Neural progenitor cell (in vitro differentiated cells): ENCODE results near the gene WDR70. TPM values are rescaled to one million over a fixed set of nuclear protein-coding genes. Genes with fewer than 3 reads are reported as not detected.
"Not testable (repeated sequence)": the region's sequence is repeated elsewhere in the genome, so short reads cannot be mapped to it uniquely, and the experiment has no call there.

Experiments used
- DNase-seq: peaks from one replicate; pipeline ENCODE4 v3.0.0-alpha.2; 2016; ENCODE audit warnings: low spot score
- H2AFZ ChIP-seq: fragments of 200-600 bp; sonication (generic); replicated peaks from 2 replicates; pipeline ENCODE4 v1.6.1; 2016; ENCODE audit warnings: antibody characterized with exemption
- H3F3A ChIP-seq: fragments of 200-600 bp; sonication (generic); 2 replicates; pipeline ENCODE4 v1.6.1; 2016; ENCODE audit warnings: antibody characterized with exemption, low read depth
- H3K27ac ChIP-seq: fragments of 200-600 bp; sonication (generic); 2 replicates; pipeline ENCODE4 v1.5.1; 2016; ENCODE audit warnings: mild to moderate bottlenecking
- H3K27me3 ChIP-seq: fragments of 200-600 bp; sonication (generic); 2 replicates; pipeline ENCODE4 v1.6.1; 2016; ENCODE audit warnings: mild to moderate bottlenecking, moderate library complexity
- H3K36me3 ChIP-seq: fragments of 200-600 bp; sonication (generic); 2 replicates; pipeline ENCODE4 v1.5.1; 2016
- H3K4me1 ChIP-seq: fragments of 200-600 bp; sonication (generic); 2 replicates; pipeline ENCODE4 v1.6.1; 2016; ENCODE audit warnings: mixed run types
- H3K4me2 ChIP-seq: fragments of 200-600 bp; sonication (generic); 2 replicates; pipeline ENCODE4 v1.6.1; 2016
- H3K4me3 ChIP-seq: fragments of 200-600 bp; sonication (generic); 2 replicates; pipeline ENCODE4 v1.5.1; 2016
- H3K79me2 ChIP-seq: fragments of 200-600 bp; sonication (generic); 2 replicates; pipeline ENCODE4 v1.6.1; 2016; ENCODE audit warnings: low read depth
- H3K9ac ChIP-seq: fragments of 200-600 bp; sonication (generic); 2 replicates; pipeline ENCODE4 v1.6.1; 2016
- H3K9me3 ChIP-seq: fragments of 200-600 bp; sonication (generic); 2 replicates; pipeline ENCODE4 v1.5.1; 2016; ENCODE audit warnings: low read depth
- H4K20me1 ChIP-seq: fragments of 200-600 bp; sonication (generic); 2 replicates; pipeline ENCODE4 v1.6.1; 2016; ENCODE audit warnings: low read depth
- H3K27ac Mint-ChIP-seq: 3 replicates; pipeline ENCODE4 v1.8.0; 2021; ENCODE audit warnings: mixed read lengths
- H3K27me3 Mint-ChIP-seq: 2 replicates; pipeline ENCODE4 v1.8.0; 2022; ENCODE audit warnings: low read depth, mild to moderate bottlenecking, inconsistent platforms, moderate library complexity, mixed read lengths; ENCODE audit not compliant: insufficient read depth
- H3K36me3 Mint-ChIP-seq: 3 replicates; pipeline ENCODE4 v1.8.0; 2021; ENCODE audit warnings: mixed read lengths
- H3K4me1 Mint-ChIP-seq: 3 replicates; pipeline ENCODE4 v1.8.0; 2021; ENCODE audit warnings: mixed read lengths
- H3K4me3 Mint-ChIP-seq: 3 replicates; pipeline ENCODE4 v1.8.0; 2021; ENCODE audit warnings: mild to moderate bottlenecking, moderate library complexity, mixed read lengths
- H3K9me3 Mint-ChIP-seq: 3 replicates; pipeline ENCODE4 v1.8.0; 2020; ENCODE audit warnings: mixed read lengths
- CTCF ChIP-seq: fragments of 200-600 bp; sonication (generic); IDR thresholded peaks from 2 replicates; pipeline ENCODE4 v1.5.1; 2017; ENCODE audit warnings: antibody characterized with exemption, mild to moderate bottlenecking
- EZH2 ChIP-seq: fragments of 200-600 bp; sonication (generic); IDR thresholded peaks from 2 replicates; pipeline ENCODE4 v1.6.1; 2017; ENCODE audit warnings: antibody characterized with exemption, mild to moderate bottlenecking, moderate library complexity
- EZH2phosphoT487 ChIP-seq: fragments of 200-600 bp; sonication (generic); IDR thresholded peaks from 2 replicates; pipeline ENCODE4 v1.6.1; 2017; ENCODE audit warnings: antibody characterized with exemption
- total RNA-seq: library from RNA; depleted of rRNA; stranded (reverse); fragments of >200 nt; gene quantifications from 2 replicates; pipeline ENCODE4 v1.2.3, GENCODE V29; 2015; ENCODE audit warnings: low replicate concordance

The WDR70 gene
- total RNA-seq, 1 donor from 2014 or later = 46.2 TPM

GRCh38 chr5:37606632-37607248, 227.6 kb downstream of the WDR70 start:
- H3K4me3 ChIP-seq = no peak overlapping the region
- H3K27ac ChIP-seq = no peak overlapping the region
- no peaks in the 10 kb centered on the region for H3K27me3 ChIP-seq
- no peaks in the 10 kb centered on the region for H4K20me1 ChIP-seq
- Mint-ChIP-seq H3K4me3 (no peak overlapping the region), H3K27me3 (no peaks in the 10 kb centered on the region), H3K36me3 (peaks cover 4% of the 10 kb centered on the region), H3K27ac (no peak overlapping the region), H3K4me1 (no peaks in the 10 kb centered on the region), H3K9me3 (peaks cover 1% of the 10 kb centered on the region)
- H3K36me3 ChIP-seq = no peaks in the 10 kb centered on the region
- no peaks in the 10 kb centered on the region for H3F3A ChIP-seq
- H3K4me1 ChIP-seq = no peaks in the 10 kb centered on the region
- TF ChIP-seq CTCF = no peak
- TF ChIP-seq EZH2 = no peak
- TF ChIP-seq EZH2phosphoT487 = no peak
- no peak overlapping the region for H3K4me2 ChIP-seq
- no peaks in the 10 kb centered on the region for H3K9me3 ChIP-seq
- no peaks in the 10 kb centered on the region for H3K79me2 ChIP-seq
- no peak for DNase-seq
- H3K9ac ChIP-seq = no peak overlapping the region
- H2AFZ ChIP-seq = no peak overlapping the region

- Histone ChIP-seq H3K27ac (no peak overlapping the region), H3K9ac (no peak overlapping the region), H3K27me3 (no peaks in the 10 kb centered on the region), H4K20me1 (no peaks in the 10 kb centered on the region), H2AFZ (no peak overlapping the region), H3K4me2 (no peak overlapping the region), H3K4me3 (no peak overlapping the region), H3K9me3 (no peaks in the 10 kb centered on the region), H3K36me3 (no peaks in the 10 kb centered on the region), H3F3A (no peaks in the 10 kb centered on the region), H3K4me1 (no peaks in the 10 kb centered on the region), H3K79me2 (no peaks in the 10 kb centered on the region)
- no peak for DNase-seq
- TF ChIP-seq EZH2phosphoT487 (no peak), EZH2 (no peak), CTCF (no peak)
- no peak overlapping the region for H3K4me3 Mint-ChIP-seq
- H3K9me3 Mint-ChIP-seq = no peaks in the 10 kb centered on the region
- no peak overlapping the region for H3K27ac Mint-ChIP-seq
- H3K27me3 Mint-ChIP-seq = no peaks in the 10 kb centered on the region
- no peaks in the 10 kb centered on the region for H3K36me3 Mint-ChIP-seq
- no peaks in the 10 kb centered on the region for H3K4me1 Mint-ChIP-seq
These were observed 236.1 kb downstream of the WDR70 start for GRCh38 chr5:37615184-37615583.

- Mint-ChIP-seq H3K27ac (no peak overlapping the region), H3K36me3 (no peaks in the 10 kb centered on the region), H3K4me3 (no peak overlapping the region), H3K4me1 (no peaks in the 10 kb centered on the region), H3K9me3 (no peaks in the 10 kb centered on the region), H3K27me3 (no peaks in the 10 kb centered on the region)
- Histone ChIP-seq H3F3A (no peaks in the 10 kb centered on the region), H3K9ac (no peak overlapping the region), H3K4me1 (no peaks in the 10 kb centered on the region), H2AFZ (no peak overlapping the region), H3K36me3 (no peaks in the 10 kb centered on the region), H3K4me2 (no peak overlapping the region), H3K79me2 (no peaks in the 10 kb centered on the region), H3K27me3 (no peaks in the 10 kb centered on the region), H3K9me3 (no peaks in the 10 kb centered on the region), H4K20me1 (no peaks in the 10 kb centered on the region), H3K27ac (no peak overlapping the region), H3K4me3 (no peak overlapping the region)
- no peak for DNase-seq
- TF ChIP-seq CTCF (no peak), EZH2 (no peak), EZH2phosphoT487 (no peak)
These were observed 240.2 kb downstream of the WDR70 start for GRCh38 chr5:37619353-37619752.

- not testable (repeated sequence) for H3K9me3 ChIP-seq, H3K27ac ChIP-seq, H3K36me3 ChIP-seq, H3K36me3 Mint-ChIP-seq, H3K4me2 ChIP-seq, H2AFZ ChIP-seq, DNase-seq, H3K27me3 Mint-ChIP-seq, H3K4me1 ChIP-seq, H3K9me3 Mint-ChIP-seq, H3K27ac Mint-ChIP-seq, H3K79me2 ChIP-seq, H4K20me1 ChIP-seq, H3F3A ChIP-seq, H3K4me3 ChIP-seq, H3K4me3 Mint-ChIP-seq, H3K27me3 ChIP-seq, H3K9ac ChIP-seq, H3K4me1 Mint-ChIP-seq
These were observed 243.2 kb downstream of the WDR70 start for GRCh38 chr5:37622354-37622753.
